HuH-7 (cell line): ENCODE results near the gene NCBP3.
"Not testable (repeated sequence)": the region's sequence is repeated elsewhere in the genome, so short reads cannot be mapped to it uniquely, and the experiment has no call there.

Experiments used
- DNase-seq: peaks from one replicate; pipeline ENCODE4 v3.0.0; 2011; ENCODE audit warnings: low spot score

The NCBP3 gene

DNA sequence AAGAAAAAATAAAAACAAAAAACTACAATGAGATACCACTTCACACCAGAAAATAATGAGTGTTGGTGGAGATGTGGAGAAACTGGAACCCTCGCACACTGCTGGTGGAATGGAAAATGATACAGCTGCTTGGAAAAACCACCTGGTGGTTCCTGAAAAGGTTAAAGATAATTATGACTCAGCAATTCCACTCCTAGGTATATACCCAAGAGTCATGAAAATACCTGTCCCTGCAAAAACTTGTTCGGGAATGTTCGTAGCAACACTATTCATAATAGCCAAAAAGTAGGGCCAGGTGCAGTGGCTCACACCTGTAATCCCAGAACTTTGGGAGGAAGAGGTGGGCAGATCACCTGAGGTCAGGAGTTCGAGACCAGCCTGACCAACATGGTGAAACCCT lies 36.9 kb downstream of the NCBP3 start:
- no peak for DNase-seq

DNA sequence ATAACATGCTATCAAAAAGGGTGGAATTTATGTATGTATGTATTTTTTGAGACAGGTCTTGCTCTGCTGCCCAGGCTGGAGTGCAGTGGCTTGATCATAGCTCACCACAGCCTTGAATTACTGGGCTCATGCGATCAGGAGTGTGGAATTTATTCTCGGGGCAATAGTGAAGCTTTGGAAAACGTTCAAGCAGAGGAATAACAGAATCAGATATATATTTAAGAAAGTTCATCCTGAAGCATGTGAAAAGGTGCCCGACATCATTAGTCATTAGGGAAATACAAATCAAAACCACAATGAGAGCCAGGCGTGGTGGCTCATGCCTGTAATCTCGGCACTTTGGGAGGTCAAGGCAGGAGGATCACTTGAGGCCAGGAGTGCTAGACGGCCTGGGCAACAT lies 37.3 kb downstream of the NCBP3 start:
- no peak for DNase-seq

DNA sequence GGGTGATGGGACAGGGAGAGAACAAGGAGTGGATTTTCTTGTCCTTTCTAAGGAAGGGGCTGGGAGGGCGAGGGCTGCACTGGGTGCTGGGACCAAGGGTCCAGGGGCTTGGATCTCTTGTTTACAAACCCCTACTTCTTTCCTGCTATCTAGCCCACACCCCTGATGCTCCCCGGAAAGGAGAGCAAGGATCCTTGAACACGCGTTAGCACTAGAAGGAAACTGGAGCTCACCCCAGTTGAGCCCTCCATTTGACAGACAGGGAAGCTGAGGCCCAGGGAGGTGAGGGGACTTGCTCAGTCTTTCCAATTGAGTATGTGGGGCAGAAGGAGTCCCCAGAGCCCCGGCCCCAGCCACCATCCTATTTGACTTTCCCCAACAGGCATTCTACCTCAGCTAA lies 40.5 kb downstream of the NCBP3 start:
- DNase-seq: no peak

DNA sequence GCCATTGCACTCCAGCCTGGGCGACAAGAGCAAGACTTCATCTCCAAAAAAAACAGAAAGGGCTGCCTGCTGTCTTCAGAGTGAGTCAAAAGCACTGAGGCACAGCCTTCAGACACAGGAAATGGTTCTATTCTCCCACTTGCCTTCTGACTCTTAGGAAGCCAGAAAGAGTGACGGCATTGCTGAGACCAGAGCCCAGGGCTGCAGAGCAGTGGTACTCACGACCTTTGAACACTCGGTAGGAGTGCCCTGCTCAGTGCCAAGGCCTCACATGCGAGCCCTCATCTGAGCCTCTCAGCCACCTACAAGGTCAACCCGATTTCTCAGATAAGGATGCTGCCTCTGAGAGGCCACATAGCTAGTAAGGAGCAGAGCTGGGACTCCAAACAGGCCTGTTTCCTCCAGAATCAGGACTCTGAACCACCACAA lies 41.5 kb downstream of the NCBP3 start:
- DNase-seq: no peak

DNA sequence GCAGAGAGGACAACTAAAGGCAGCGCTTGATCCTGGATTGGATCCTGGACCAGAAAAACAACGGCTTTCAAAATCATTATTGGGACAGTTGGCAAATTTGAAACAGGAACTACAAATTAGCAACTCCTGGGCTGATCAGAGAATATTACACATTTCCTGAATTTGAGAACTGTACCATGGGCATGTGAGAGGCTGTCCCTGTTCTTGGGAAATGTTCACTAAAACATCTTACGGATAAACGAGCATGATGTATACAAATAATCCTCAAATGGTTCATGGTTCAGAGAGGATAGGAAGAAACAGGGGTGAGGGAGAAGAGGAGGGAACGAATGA lies 42.8 kb downstream of the NCBP3 start:
- no peak for DNase-seq

DNA sequence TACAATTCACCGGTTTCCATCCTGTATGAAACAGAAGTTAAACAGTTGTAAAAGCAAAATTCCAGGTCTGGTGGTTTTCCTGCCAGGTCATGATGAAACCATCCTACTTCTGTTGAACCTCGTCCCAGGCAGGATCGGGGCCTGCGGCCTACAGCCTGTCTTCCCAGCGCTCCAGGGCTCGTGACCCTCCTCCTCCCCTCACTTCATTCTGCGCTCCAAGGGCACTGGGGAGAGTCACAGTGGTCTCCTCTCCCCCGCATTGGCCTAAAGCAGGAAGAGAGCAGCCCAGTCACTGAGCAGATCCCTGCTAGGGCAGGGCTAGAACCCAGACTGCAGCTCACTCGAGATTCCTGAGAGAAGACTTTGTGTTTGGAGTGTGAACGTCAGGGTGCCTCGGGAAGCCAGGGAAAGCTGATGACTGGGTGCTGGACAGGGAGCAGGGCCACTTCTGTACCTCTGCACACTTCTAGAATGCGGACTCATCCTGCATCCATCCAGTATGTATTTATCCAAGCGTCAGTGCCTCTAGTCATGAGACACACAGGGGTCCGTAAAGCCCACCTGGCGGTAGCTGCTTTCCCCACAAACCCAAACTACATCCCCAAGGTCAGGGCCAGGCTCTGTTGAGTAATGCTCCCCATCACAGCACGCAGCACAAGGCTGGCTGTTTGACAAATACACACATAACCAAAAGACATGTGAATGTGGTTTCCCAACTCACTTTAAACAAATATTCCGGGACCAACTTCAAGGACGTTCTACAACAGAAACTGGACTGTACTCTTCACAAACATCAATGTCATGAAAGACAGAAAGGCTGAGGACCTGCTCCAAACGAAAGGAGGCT lies 43.4 kb downstream of the NCBP3 start:
- peak; percentile 61 for DNase-seq

DNA sequence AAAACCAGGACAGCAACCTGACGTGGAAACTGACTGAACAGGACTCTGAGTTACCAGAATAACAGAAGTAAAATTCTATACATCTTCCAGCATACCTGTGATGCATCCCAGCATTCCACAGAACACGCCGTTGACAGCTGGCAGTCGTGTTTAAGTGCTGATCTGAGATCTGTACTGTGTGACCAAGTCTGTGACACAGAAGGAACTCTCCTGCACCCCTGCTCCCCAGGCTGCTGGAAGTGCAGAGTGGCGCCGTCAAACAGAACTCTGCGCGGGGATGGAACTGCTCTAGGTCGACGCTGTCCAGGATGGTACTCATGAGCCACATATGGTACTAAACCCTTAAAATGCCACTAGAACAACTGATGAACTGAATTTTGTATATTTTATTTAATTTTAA lies 44.3 kb downstream of the NCBP3 start:
- no peak for DNase-seq

DNA sequence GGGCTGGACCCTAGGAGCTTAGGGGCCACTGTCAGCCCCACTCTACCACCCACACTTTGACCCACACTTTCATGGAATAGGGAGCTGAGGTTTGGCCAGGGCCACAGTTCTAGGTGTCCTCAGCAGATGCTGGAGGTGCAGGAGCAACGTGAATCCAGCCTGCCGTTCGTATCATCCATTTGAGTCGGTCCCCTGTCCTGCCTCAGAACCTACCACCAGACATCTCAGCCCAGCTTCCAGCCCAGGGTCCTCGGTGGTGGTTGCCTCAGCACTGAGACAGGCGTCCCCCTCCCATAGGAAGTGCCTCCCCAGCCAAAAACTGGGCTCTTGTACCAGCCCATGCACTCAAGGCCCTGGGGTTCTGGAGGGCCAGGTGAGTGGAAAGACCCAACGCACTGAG lies 44.7 kb downstream of the NCBP3 start:
- DNase-seq: no peak

DNA sequence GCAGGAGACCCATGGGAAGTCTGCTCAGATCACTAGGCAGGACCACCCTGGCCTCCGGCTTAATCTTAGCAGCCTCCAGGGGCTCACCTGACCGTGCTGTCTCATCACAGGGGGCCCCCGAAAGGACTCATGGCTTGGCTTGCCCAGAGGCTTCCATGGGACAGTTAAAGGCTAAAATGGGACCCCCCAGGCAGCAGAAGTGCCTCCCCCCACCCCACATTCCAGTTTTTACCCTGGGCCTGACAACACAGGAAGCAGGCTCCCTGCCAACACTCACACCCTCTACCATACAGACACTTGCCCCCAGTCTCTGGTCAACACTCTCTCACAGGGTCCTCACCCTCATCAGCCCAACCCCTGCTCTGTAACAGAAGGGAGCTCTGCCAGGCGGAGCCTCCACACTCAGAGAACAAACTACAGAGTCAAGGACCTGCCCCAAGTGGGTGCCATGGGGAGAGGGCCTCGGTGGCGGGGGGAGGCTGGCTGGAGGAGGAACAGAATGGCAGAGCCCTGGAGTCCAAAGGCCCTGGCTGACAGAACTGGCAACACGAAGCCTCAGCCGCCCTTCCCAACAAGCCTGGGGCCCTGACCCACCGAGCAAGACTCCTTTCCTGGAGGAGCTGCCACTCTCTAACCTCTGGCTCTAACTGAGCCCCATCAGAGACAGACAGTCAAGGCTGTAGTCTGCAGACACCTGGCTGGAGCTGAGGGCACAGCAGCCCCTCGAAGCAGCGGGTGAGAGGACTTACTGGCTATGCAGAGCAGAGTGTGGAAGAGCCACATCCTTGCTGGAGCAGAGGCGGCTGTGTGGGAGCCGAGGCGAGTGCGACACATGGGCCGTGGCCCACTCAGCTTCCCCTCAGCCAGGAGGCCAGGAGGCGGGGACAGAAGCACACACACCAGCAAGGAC lies 45.4 kb downstream of the NCBP3 start, which contains the start of gene ITGAE:
ITGAE (minus strand) TSS at position 827 of the 910 bp plus-strand sequence; CDS start at position 783, 44 bp downstream.
- DNase-seq: no peak

DNA sequence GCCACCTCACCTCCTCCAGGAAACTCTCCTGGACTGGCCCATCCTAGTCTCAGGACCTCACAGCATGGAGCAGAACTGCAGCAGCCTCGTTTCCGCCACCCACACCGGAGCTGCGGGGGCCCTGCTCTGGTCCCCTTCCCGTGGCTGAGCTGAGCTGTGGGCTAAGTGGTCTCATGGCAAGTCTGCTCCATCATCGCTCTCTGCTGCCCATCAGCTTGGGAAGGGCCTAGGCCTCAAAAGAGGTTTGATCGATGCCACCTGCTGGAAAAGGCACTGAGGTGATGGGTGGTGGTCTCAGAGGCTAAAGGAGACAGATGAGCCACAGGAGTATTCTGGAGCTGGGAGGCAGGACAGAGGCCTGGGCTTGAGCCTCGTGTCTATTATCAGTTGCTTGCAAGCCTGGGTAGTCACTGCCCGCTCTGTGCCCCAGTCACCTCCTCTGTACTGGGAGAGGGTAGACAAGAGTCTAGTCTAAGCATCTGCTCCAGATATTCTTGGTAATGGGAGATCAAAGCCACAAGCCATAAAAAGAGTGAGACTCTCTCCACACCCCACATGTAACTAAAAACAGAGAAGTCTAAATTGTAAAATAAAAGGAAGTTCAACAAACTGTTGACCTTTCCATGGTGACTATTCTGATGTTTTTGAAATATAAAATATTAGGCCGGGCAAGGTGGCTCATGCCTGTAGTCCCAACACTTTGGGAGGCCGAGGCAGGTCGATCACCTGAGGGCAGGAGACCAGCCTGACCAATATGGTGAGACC lies 46.7 kb downstream of the NCBP3 start:
- DNase-seq: no peak

DNA sequence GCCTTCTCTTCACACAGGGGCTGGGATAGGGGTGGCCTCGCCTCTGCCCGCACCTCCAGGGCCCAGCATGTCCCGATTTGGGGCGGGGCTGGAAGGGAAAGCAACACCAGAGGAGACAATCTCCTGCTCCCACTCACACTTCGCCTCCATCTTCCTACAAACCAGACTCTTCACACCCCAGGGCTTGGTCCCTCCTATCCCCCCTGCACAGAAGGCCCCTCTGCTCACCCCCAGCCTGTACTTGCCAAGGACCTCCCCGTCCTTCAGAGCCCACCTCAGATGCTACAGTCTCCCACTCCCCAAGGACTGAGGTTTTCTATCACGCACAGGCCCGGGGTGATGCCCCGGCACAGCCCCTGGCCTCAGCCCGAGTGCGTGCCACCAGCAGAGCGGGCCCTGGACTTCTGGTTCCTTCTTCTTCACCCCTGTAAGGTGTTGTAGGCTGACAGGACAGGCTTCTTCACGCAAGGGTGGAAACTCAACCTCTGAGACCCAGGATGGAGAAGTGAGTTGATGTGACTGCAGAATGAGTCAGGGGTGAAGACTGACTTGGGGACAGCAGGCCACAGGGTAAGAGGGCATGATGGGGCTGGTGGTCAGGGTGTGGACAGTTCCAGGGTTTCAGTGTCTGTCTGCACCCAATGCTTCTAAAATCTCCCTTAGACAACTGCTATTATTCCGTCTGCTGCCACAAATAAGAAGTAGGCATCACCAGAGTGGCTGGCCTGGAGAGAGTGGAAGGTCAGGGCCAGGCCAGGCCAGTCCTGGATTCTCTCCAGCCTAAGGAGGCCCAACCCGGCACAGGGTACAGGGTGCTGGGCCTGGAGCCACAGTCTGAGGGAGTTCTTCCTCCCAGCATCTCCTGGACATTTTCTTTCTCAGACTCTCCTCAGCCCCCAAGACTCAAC lies 47.5 kb downstream of the NCBP3 start:
- DNase-seq: no peak

DNA sequence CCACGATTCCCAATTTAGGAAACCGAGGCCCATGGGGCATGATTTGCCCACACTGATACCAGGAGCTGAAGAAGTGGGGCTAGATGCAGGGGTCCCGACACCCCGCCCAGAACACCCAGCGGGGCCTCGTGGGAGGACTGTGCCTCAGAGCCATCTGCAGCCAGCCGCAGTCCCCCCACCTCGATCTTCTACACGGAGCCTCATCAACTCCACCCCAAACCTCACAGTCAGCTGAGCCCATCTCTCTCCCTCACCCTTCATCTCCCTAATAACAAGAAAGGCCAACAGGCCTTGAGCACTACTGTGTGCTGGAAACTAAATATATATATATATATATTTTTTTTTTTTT lies 49.2 kb downstream of the NCBP3 start:
- no peak for DNase-seq

DNA sequence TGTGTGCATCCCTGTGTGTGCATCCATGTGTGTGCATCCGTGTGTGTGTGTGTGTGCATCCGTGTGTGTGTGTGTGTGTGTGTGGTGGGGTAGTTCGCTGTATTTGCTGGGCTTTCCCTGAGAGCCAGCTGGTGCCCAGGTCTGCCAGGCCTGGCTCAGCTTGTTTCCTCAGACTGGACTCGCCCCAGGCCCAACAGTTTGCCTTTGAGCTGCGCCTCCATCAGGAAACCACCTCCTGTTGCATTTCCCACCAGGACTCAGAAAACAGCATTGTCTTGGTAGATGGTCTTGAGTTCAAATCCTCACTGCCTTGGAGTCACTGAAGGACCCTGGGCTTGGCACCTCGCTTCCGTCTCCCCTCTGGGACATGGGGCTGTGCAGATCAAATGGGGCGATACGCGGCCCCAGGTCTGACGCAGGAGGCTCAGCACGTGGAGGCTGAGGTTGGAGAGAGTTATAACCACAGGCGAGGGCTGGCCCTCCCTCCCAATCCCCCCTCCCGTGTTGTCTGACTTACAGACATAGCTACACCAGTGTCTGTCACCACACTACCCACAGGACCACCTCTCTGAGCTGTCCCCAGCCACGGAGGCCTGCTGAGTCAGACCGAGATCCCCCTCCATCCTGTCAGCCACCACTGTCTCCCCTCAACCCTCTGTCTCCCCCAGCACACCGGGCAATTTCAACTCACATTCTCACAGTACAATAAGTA lies 49.8 kb downstream of the NCBP3 start:
- no peak for DNase-seq

DNA sequence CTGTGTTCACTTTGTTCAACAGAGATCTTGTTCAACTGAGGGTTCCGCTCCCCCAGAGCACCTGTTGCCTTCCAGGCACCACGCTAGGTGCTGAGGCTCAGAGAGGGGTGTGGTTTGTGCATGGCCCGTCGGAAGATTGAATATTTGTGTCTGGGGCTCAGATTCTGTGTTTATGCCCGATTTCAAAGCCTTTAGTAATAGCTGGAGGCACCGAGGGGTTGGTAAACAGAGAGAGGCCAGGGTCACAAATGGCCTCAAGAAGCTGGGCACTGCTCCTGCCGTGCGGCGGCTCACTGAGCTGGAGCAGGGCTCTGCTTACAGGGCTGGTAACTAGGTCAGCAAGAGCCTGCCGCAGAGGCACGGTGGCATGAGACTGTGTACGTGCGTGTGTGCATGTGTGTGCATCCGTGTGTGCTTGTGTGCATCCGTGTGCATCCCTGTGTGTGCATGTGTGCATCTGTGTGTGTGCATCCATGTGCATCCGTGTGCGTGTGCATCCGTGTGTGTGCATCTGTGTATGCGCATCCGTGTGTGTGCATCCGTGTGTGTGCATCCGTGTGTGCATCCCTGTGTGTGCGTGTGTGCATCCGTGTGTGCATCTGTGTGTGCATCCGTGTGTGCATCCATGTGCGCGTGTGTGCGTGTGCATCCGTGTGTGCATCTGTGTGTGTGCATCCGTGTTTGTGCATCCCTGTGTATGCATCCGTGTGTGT lies 50.5 kb downstream of the NCBP3 start:
- DNase-seq: no peak

DNA sequence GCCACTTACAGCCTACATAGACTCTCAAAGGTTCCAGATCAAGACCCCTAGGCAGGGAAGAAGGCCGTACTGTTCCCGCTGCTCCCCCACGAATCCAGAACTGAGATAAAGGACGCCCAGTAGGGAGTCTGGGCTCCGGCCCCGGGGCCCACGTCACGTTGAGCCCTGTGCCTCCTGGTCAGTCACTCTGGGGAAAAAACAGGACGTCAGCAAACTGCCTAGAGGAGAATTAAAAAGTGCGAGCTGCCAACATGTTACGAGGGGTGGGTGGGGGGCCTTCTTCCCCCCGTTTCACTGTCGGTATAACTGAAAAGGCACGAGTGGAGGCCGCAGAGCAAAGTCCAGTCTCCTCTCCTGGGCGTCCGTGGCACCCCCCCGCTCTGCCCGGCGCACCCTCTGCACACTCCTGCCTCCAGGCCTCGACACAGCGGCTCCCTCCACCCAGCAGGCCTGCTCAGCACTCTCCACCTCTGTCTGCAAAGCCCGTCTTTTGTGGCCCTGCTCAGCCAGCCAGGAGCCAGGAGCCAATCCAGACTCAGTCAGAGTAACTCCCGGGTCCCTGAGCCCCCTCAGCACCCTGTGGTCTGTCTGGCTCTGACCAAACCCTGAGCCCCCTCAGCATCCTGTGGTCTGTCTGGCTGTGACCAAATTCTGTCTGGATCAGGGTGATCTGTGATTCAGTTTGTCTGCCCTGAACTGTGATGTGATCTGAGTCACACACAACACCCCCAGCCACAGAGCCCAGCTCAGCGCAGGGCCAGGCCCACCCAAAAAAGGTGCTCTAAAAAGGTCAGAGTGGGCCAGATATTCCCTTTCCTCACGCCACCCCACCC lies 51.3 kb downstream of the NCBP3 start:
- no peak for DNase-seq

DNA sequence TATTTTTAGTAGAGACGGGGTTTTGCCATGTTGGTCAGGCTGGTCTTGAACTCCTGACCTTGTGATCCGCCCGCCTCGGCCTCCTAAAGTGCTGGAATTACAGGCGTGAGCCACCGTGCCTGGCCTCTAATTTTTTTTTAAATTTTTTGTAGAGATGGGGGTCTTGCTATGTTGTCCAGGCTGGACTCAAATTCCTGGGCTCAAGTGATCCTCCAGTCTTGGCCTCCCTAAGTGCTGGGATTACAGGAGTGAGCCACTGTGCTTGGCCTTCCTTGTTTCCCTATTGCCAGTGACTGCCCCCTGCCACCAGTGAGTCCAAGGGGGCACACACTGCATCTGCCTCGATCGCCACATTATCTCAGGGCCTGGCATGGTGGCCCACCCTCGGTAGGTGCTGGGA lies 51.9 kb downstream of the NCBP3 start:
- not testable (repeated sequence) for DNase-seq

DNA sequence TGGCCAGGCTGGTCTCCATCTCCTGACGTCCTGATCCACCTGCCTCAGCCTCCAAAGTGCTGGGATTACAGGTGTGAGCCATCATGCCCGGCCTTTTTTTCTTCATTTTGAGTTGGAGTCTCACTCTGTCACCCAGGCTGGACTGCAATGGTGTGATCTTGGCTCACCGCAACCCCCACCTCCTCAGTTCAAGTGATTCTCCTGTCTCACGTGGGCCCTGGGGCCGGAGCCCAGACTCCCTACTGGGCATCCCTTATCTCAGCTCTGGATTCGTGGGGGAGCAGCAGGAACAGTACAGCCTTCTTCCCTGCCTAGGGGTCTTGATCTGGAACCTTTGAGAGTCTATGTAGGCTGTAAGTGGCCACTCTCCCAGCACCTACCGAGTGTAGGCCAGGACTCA lies 52.8 kb downstream of the NCBP3 start:
- DNase-seq: not testable (repeated sequence)

DNA sequence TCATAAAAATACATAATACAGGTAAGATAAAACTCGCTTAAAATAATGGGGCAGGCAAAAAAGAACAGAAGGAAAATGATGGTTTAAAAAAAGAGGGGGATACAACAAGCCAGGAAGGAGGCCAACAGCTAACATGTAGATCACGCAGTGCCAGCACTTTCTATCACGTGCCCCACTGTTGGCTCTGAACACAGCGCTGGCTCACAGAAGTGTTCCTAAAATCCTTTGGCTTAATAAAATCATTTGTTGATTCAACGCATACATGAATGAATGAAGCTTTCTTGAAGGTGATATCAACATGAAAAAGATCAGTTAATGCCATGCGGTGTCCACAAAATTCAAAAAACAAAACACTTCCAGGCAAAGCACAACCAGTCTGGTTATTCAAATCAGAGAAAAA lies 53.6 kb downstream of the NCBP3 start:
- DNase-seq: no peak

DNA sequence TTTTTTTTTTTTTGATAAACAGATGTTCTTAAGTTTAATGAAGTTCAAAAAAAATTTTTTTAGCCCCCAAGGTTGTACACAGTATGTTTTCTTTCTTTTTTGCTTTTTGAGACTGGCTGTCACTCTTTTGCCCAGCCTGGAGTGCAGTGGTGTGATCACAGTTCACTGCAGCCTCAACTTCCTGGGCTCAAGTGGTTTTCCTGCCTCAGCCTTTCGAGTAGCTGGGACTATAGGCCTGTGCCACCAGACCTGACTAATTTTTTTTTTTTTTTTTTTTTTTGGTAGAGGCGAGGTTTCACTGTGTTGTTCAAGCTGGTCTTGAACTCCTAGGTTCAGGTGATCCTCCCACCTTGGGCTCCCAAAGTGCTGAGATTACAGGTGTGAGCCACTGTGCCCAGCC lies 57.8 kb downstream of the NCBP3 start:
- no peak for DNase-seq
